Neural cell (in vitro differentiated cells): ENCODE measurements around the gene ACAA1. TPM values are rescaled to one million over a fixed set of nuclear protein-coding genes. Genes with fewer than 3 reads are reported as not detected.

ENCODE experiments used
- H2AFZ ChIP-seq: fragments of 200-600, 300-800 bp; sonication (generic), shearing (Covaris generic); 2 replicates; pipeline ENCODE4 v1.6.0; 2014; ENCODE audit warnings: low read depth, mild to moderate bottlenecking, antibody characterized with exemption, low read length, moderate library complexity
- H3F3A ChIP-seq: fragments of 200-600 bp; shearing (Covaris generic); 2 replicates; pipeline ENCODE4 v1.6.1; 2016; ENCODE audit warnings: mild to moderate bottlenecking, moderate library complexity, mixed read lengths, antibody characterized with exemption, low read length; ENCODE audit not compliant: insufficient read depth, poor library complexity, severe bottlenecking
- H3K27ac ChIP-seq: fragments of 200-600, 300-800 bp; sonication (generic), shearing (Covaris generic); 2 replicates; pipeline ENCODE4 v1.5.1; 2014; ENCODE audit warnings: mild to moderate bottlenecking, low read length, moderate library complexity
- H3K27me3 ChIP-seq: fragments of 300-800, 200-600 bp; sonication (generic), shearing (Covaris generic); 2 replicates; pipeline ENCODE4 v1.6.0; 2014; ENCODE audit warnings: mild to moderate bottlenecking, low read depth, low read length, moderate library complexity; ENCODE audit not compliant: insufficient read depth
- H3K36me3 ChIP-seq: fragments of 300-800, 200-600 bp; sonication (generic), shearing (Covaris generic); 2 replicates; pipeline ENCODE4 v1.5.1; 2014; ENCODE audit warnings: mild to moderate bottlenecking, antibody characterized with exemption, low read length, moderate library complexity; ENCODE audit not compliant: insufficient read depth
- H3K4me2 ChIP-seq: fragments of 300-800, 200-600 bp; sonication (generic), shearing (Covaris generic); 2 replicates; pipeline ENCODE4 v1.6.0; 2014; ENCODE audit warnings: mild to moderate bottlenecking, low read length
- H3K4me3 ChIP-seq: fragments of 300-800, 200-600 bp; sonication (generic), shearing (Covaris generic); 2 replicates; pipeline ENCODE4 v1.5.1; 2014; ENCODE audit warnings: mild to moderate bottlenecking, low read length, moderate library complexity
- H3K79me2 ChIP-seq: fragments of 200-600 bp; shearing (Covaris generic); replicated peaks from 2 replicates; pipeline ENCODE4 v1.6.0; 2014; ENCODE audit warnings: mild to moderate bottlenecking, low read length, moderate library complexity; ENCODE audit not compliant: insufficient read depth
- H3K9ac ChIP-seq: fragments of 300-800, 200-600 bp; sonication (generic), shearing (Covaris generic); 2 replicates; pipeline ENCODE4 v1.6.1; 2016; ENCODE audit warnings: mild to moderate bottlenecking, low read length, mixed read lengths
- H3K9me2 ChIP-seq: fragments of 200-600 bp; shearing (Covaris generic); 2 replicates; pipeline ENCODE4 v1.6.1; 2016; ENCODE audit warnings: mild to moderate bottlenecking, low read length, mixed read lengths; ENCODE audit not compliant: insufficient read depth
- H3K9me3 ChIP-seq: fragments of 200-600, 300-800 bp; sonication (generic), shearing (Covaris generic); 2 replicates; pipeline ENCODE4 v1.6.1; 2016; ENCODE audit warnings: mild to moderate bottlenecking, mixed run types, low read length, moderate library complexity, mixed read lengths
- H4K20me1 ChIP-seq: fragments of 200-600 bp; shearing (Covaris generic); 2 replicates; pipeline ENCODE4 v1.6.1; 2016; ENCODE audit warnings: mild to moderate bottlenecking, mixed run types; ENCODE audit not compliant: insufficient read depth
- EP300 ChIP-seq: fragments of 450-650 bp; conservative IDR thresholded peaks from 2 replicates; pipeline ENCODE4 v1.6.1; 2014; ENCODE audit warnings: antibody characterized with exemption, mild to moderate bottlenecking, moderate library complexity; ENCODE audit not compliant: poor library complexity, severe bottlenecking
- EZH2 ChIP-seq: fragments of 200-600, 300-800 bp; shearing (Covaris generic), sonication (generic); IDR thresholded peaks from 2 replicates; pipeline ENCODE4 v1.6.1; 2014; ENCODE audit warnings: antibody characterized with exemption, low read length, borderline replicate concordance, mild to moderate bottlenecking; ENCODE audit not compliant: insufficient read depth, poor library complexity, severe bottlenecking
- MXI1 ChIP-seq: fragments of 450-650 bp; conservative IDR thresholded peaks from 2 replicates; pipeline ENCODE4 v1.6.1; 2014; ENCODE audit warnings: antibody characterized with exemption, mild to moderate bottlenecking; ENCODE audit not compliant: poor library complexity, severe bottlenecking
- POLR2AphosphoS5 ChIP-seq: IDR thresholded peaks from 2 replicates; pipeline ENCODE4 v1.6.1; 2012
- RAD21 ChIP-seq: fragments of 450-650 bp; conservative IDR thresholded peaks from 2 replicates; pipeline ENCODE4 v1.6.1; 2014; ENCODE audit warnings: antibody characterized with exemption, mild to moderate bottlenecking, moderate library complexity
- SMC3 ChIP-seq: fragments of 450-650 bp; conservative IDR thresholded peaks from 2 replicates; pipeline ENCODE4 v1.6.1; 2014; ENCODE audit warnings: antibody characterized with exemption, mild to moderate bottlenecking, moderate library complexity; ENCODE audit not compliant: poor library complexity
- TAF1 ChIP-seq: IDR thresholded peaks from 2 replicates; pipeline ENCODE4 v1.6.1; 2012; ENCODE audit warnings: low read depth
- polyA plus RNA-seq: library from polyadenylated mRNA; depleted of rRNA; stranded (reverse); fragments of >200 nt; gene quantifications from 2 replicates; pipeline ENCODE4 v1.2.3, GENCODE V29; 2014
- TF ChIP-seq, protein P1 (sequence below): IDR thresholded peaks from 2 replicates; pipeline ENCODE4 v1.6.1; 2012; ENCODE audit warnings: borderline replicate concordance
- TF ChIP-seq, protein P2 (sequence below): fragments of 450-650 bp; IDR thresholded peaks from 2 replicates; pipeline ENCODE4 v1.5.1; 2014; ENCODE audit warnings: antibody characterized with exemption, mild to moderate bottlenecking, moderate library complexity; ENCODE audit not compliant: poor library complexity, severe bottlenecking

ACAA1 gene
- polyA plus RNA-seq, 1 donor from 2014 or later: 59.1 TPM

DNA sequence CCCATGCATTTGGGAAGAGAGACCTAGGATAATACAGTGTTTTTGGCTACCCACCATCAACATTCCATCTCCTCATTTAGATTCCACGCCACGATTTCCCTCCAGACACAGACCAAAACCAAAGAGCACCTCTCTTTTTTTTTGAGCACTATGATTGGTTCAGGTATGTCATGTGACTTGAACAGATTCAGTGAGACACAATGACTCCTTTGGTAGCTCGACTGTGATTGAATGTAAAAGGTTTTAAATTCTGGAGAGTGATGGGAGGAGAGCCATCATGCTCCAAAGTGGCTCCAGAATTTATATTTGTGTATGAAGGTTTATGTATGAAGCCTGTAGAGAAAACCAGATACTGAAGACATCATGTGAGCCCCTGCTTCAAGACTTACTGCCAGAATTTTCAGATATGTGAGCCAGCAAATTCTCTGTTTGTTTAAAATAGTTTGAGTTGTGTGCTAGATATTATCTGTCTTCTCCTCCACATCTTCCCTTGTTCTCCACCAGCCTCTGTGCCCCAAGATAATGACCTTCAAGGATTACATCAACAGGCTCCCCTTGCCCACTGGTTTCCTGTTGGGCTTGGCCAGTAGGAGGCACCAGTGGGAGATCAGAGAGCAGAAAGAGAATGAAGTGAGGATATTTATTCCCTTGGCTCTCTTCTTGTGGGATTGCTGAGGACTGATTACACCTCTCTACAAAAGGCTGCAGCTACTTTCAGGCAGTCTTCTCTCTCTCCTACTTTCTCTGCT, 14.0 kb upstream of the ACAA1 start:
- TF ChIP-seq POLR2AphosphoS5: no peak
- TF ChIP-seq MXI1: no peak
- TF ChIP-seq, protein P1, sequence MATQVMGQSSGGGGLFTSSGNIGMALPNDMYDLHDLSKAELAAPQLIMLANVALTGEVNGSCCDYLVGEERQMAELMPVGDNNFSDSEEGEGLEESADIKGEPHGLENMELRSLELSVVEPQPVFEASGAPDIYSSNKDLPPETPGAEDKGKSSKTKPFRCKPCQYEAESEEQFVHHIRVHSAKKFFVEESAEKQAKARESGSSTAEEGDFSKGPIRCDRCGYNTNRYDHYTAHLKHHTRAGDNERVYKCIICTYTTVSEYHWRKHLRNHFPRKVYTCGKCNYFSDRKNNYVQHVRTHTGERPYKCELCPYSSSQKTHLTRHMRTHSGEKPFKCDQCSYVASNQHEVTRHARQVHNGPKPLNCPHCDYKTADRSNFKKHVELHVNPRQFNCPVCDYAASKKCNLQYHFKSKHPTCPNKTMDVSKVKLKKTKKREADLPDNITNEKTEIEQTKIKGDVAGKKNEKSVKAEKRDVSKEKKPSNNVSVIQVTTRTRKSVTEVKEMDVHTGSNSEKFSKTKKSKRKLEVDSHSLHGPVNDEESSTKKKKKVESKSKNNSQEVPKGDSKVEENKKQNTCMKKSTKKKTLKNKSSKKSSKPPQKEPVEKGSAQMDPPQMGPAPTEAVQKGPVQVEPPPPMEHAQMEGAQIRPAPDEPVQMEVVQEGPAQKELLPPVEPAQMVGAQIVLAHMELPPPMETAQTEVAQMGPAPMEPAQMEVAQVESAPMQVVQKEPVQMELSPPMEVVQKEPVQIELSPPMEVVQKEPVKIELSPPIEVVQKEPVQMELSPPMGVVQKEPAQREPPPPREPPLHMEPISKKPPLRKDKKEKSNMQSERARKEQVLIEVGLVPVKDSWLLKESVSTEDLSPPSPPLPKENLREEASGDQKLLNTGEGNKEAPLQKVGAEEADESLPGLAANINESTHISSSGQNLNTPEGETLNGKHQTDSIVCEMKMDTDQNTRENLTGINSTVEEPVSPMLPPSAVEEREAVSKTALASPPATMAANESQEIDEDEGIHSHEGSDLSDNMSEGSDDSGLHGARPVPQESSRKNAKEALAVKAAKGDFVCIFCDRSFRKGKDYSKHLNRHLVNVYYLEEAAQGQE: no peak
- no peak for TF ChIP-seq TAF1
- Histone ChIP-seq H3F3A (no peaks in the 10 kb centered on the region), H3K27ac (no peak overlapping the region), H3K9ac (no peak overlapping the region), H3K79me2 (no peaks in the 10 kb centered on the region), H4K20me1 (no peaks in the 10 kb centered on the region), H2AFZ (no peak overlapping the region), H3K9me2 (no peaks in the 10 kb centered on the region), H3K4me2 (no peak overlapping the region), H3K27me3 (no peaks in the 10 kb centered on the region), H3K36me3 (no peaks in the 10 kb centered on the region), H3K4me3 (no peak overlapping the region), H3K9me3 (no peaks in the 10 kb centered on the region)

DNA sequence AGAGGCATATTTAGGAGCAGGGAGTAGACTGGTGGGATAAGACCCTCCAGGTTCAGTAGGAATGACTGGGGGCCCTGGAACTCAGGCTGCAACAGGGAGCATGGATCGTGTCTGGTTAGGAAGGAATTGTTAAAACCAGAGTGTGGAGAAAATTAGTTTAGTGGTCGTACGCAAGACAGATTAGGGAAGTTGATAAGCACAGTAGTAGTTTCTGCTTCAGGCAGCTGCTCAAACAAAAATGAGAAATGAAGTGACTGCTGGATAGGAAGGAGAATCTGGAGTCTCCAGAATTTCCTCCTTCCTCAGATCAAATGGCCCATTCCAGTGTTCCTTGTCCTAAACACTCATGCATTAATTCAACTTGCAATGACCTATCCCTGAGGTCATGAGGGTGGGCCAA, 12.8 kb upstream of the ACAA1 start:
- H3K79me2 ChIP-seq: no peaks in the 10 kb centered on the region
- H4K20me1 ChIP-seq: no peaks in the 10 kb centered on the region
- H3K4me2 ChIP-seq: no peak overlapping the region
- no peaks in the 10 kb centered on the region for H3K9me3 ChIP-seq
- no peaks in the 10 kb centered on the region for H3K36me3 ChIP-seq
- H3K27ac ChIP-seq: no peak overlapping the region
- no peaks in the 10 kb centered on the region for H3K27me3 ChIP-seq
- no peak overlapping the region for H3K9ac ChIP-seq
- TF ChIP-seq EP300 (no peak), RAD21 (no peak), SMC3 (no peak), EZH2 (no peak), POLR2AphosphoS5 (no peak), MXI1 (no peak), TAF1 (no peak)
- TF ChIP-seq, protein P1: no peak
- TF ChIP-seq, protein P2, sequence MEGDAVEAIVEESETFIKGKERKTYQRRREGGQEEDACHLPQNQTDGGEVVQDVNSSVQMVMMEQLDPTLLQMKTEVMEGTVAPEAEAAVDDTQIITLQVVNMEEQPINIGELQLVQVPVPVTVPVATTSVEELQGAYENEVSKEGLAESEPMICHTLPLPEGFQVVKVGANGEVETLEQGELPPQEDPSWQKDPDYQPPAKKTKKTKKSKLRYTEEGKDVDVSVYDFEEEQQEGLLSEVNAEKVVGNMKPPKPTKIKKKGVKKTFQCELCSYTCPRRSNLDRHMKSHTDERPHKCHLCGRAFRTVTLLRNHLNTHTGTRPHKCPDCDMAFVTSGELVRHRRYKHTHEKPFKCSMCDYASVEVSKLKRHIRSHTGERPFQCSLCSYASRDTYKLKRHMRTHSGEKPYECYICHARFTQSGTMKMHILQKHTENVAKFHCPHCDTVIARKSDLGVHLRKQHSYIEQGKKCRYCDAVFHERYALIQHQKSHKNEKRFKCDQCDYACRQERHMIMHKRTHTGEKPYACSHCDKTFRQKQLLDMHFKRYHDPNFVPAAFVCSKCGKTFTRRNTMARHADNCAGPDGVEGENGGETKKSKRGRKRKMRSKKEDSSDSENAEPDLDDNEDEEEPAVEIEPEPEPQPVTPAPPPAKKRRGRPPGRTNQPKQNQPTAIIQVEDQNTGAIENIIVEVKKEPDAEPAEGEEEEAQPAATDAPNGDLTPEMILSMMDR: no peak
- H3K9me2 ChIP-seq: no peaks in the 10 kb centered on the region
- H2AFZ ChIP-seq: no peak overlapping the region
- H3F3A ChIP-seq: no peaks in the 10 kb centered on the region
- no peak overlapping the region for H3K4me3 ChIP-seq
